ENCODE measurements around the gene SNRPD2.

Gene SNRPD2

DNA sequence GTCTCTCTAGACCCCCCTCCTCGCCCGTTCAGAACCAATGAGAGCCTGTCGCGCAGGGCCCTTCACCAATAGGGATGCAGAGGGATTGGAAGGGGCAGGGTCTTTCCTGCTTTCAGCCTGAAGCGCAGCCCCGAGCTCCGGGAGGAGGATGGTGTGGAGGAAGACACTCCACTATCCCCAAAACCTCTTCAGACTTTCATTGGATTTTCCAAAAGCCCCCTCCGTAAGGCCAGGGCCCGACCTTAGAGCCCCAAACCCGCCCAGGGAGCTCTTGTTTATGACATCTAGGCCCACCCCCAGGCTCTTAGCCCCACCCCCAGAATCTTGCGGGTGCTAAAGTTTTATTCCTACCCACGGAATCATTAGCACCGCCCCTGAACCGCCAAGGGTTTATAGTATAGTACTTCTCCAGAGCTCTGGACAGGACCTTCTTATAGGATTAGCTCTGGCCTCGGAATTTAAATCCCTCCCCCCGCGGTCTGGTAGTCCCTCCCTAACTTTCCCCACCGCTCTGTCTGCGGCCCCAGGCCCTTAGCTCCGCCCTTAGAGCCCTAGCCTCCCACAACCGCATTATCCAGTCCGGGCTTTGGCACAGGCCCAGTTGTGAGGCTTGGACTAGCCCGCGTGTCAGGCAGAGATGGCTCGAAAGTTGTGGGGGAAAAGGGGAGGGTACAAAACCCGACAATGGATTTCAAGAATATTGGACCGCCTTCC, 46.0 kb downstream of the SNRPD2 start:
- Histone ChIP-seq H3K9ac (ENCODE audit: low read length) (no peak overlapping the region), H3K9me3 (ENCODE audit: low read length) (no peaks in the 10 kb centered on the region), H3K27ac (ENCODE audit: low read depth, low read length) (no peak overlapping the region)

GRCh38 chr19:45645068-45645630, 46.6 kb downstream of the SNRPD2 start:
- H3K27me3 ChIP-seq (ENCODE audit: control insufficient read depth in 1 of 2, insufficient read depth in 2 of 2, low read length in 2 of 2), result peaks cover 29 to 39% of the 10 kb centered on the region in 2 donors
- H3K4me3 ChIP-seq (ENCODE audit: low read depth in 1 of 2, low read length in 2 of 2), result no peak overlapping the region
- no peaks in the 10 kb centered on the region for H3K9me3 ChIP-seq (ENCODE audit: low read length)
- H3K27ac ChIP-seq (ENCODE audit: low read depth, low read length), result no peak overlapping the region
- H3K4me1 ChIP-seq (ENCODE audit: insufficient read depth, low read length), result peaks cover 15% of the 10 kb centered on the region
- H3K9ac ChIP-seq (ENCODE audit: low read length), result no peak overlapping the region
- no peaks in the 10 kb centered on the region for H3K36me3 ChIP-seq (ENCODE audit: insufficient read depth, low read length)

More for the DNA sequence above, 46.0 kb downstream of the SNRPD2 start:
- peaks cover 28 to 37% of the 10 kb centered on the region in 2 donors for H3K27me3 ChIP-seq (ENCODE audit: control insufficient read depth in 1 of 2, insufficient read depth in 2 of 2, low read length in 2 of 2)
- H3K36me3 ChIP-seq (ENCODE audit: insufficient read depth, low read length), result no peaks in the 10 kb centered on the region
- H3K4me1 ChIP-seq (ENCODE audit: insufficient read depth, low read length), result peaks cover 15% of the 10 kb centered on the region
- no peak overlapping the region for H3K4me3 ChIP-seq (ENCODE audit: low read depth in 1 of 2, low read length in 2 of 2)

DNA sequence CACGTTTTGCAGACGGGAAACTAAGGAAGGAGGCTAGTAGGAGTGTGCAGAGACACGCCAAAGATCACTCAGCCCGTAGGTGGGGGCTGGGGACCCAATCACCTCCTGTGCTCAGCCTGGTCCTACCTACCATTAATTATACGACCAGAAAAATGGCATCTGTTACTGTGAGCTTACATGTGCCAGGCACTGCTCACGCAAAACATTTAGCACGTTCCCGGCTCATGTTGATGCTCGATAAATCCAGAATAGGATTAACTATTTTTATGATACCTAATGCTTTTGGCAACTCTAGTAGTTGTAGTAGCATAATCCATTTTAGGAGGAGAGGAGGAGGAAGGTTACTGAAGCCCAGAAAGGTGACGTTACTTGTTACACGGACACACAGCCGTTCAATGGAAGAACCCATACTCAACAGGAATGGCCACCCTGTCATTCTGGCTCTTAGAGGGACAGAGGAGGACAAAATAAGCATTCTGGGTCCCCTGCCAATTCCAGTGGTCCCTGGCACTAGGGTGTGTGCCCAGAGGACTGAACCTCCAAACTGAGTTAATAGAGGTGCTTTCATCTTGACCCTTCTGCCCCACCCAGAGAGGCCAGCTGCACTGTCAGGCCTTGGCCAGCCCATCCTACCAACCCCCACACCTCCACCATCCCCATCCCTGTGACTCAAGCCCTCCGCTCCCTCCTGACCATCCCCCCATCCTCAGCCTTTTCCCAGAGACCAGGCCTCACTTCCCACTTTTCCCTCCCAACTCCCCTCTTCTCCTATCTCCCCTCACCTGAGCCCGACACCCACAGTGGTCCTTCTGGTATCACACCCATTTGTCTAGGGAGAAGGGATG, 47.6 kb downstream of the SNRPD2 start:
- H3K9ac ChIP-seq (ENCODE audit: low read length), result no peak overlapping the region
- H3K27ac ChIP-seq (ENCODE audit: low read depth, low read length), result no peak overlapping the region
- no peak overlapping the region for H3K4me3 ChIP-seq (ENCODE audit: low read depth in 1 of 2, low read length in 2 of 2)
- H3K27me3 ChIP-seq (ENCODE audit: control insufficient read depth in 1 of 2, insufficient read depth in 2 of 2, low read length in 2 of 2), result peaks cover 29 to 47% of the 10 kb centered on the region in 2 donors
- H3K36me3 ChIP-seq (ENCODE audit: insufficient read depth, low read length), result no peaks in the 10 kb centered on the region
- peaks cover 15% of the 10 kb centered on the region for H3K4me1 ChIP-seq (ENCODE audit: insufficient read depth, low read length)
- no peaks in the 10 kb centered on the region for H3K9me3 ChIP-seq (ENCODE audit: low read length)

- no peak overlapping the region for H3K4me3 ChIP-seq (ENCODE audit: low read depth in 1 of 2, low read length in 2 of 2)
- H3K36me3 ChIP-seq (ENCODE audit: insufficient read depth, low read length), result no peaks in the 10 kb centered on the region
- H3K27ac ChIP-seq (ENCODE audit: low read depth, low read length), result no peak overlapping the region
- H3K27me3 ChIP-seq (ENCODE audit: control insufficient read depth in 1 of 2, insufficient read depth in 2 of 2, low read length in 2 of 2), result peaks cover 29 to 50% of the 10 kb centered on the region in 2 donors
- no peaks in the 10 kb centered on the region for H3K9me3 ChIP-seq (ENCODE audit: low read length)
- H3K4me1 ChIP-seq (ENCODE audit: insufficient read depth, low read length), result peaks cover 15% of the 10 kb centered on the region
- H3K9ac ChIP-seq (ENCODE audit: low read length), result no peak overlapping the region
These were observed 48.5 kb downstream of the SNRPD2 start for GRCh38 chr19:45643024-45643926.

DNA sequence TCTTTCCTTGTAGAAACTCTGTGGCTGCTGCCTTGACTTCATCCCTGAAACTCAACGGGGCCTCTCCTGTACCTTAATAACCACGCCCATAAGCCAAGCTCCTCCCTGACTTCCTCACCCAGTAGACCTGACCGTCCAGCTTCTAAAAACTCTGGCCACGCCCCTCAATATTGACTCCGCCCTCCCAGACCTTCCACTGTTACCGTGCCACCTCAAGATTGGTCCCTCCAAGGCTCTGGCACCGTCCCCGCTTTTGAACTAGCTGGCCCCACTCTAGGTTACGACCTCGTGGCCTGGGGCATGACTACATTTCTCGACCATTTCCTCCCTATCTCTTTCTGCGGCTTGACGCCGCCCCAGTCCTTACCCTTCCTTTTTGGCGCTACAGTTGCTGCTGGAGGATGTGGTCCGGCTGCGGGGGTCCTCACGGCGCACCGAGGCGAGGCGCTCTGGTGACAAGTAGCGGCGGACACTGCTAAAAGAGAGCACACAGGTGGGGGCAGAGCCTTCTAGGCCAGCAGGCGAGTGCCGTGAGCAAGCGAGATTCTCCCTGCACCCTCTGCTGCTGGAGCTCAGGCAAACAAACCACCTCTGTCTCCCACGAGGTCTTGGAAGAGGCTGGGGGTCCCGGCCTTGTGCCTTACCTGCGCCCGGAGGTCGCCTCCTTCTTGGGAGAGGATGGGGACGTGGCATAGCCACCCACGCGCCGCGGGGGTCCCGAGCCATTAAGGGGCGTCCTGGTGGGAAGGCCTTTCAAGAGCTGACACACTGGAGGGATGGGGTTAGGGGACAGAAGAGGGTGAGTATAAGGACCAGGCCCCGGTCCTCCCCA, 50.3 kb downstream of the SNRPD2 start:
- peaks cover 27 to 50% of the 10 kb centered on the region in 2 donors for H3K27me3 ChIP-seq (ENCODE audit: control insufficient read depth in 1 of 2, insufficient read depth in 2 of 2, low read length in 2 of 2)

DNA sequence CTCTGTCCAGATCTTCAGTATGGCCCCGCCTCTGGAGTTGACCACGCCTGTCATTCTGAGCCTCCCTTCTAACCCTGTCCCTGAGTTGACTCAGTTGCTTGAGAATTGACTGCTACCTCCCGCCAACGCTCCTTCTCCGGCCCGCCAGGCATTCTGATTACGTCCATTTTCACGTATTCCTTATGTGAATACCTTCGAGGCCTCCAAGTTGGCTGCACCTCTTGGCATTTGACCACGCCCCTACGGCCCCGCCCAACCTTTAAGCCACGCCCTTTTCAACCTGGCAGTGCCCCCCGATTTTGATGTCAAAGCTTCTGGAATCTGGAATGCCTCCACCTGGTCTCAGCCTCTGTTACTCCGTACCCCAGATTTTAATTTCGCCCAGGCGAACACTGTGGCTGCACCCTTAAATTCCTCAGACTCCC, 50.9 kb downstream of the SNRPD2 start:
- H3K4me3 ChIP-seq (ENCODE audit: low read depth in 1 of 2, low read length in 2 of 2), result no peak overlapping the region
- H3K27ac ChIP-seq (ENCODE audit: low read depth, low read length), result no peak overlapping the region
- H3K9me3 ChIP-seq (ENCODE audit: low read length), result no peaks in the 10 kb centered on the region
- H3K9ac ChIP-seq (ENCODE audit: low read length), result no peak overlapping the region
- peaks cover 21 to 46% of the 10 kb centered on the region in 2 donors for H3K27me3 ChIP-seq (ENCODE audit: control insufficient read depth in 1 of 2, insufficient read depth in 2 of 2, low read length in 2 of 2)
- H3K36me3 ChIP-seq (ENCODE audit: insufficient read depth, low read length), result no peaks in the 10 kb centered on the region
- H3K4me1 ChIP-seq (ENCODE audit: insufficient read depth, low read length), result peaks cover 15% of the 10 kb centered on the region

More for the DNA sequence above, 50.3 kb downstream of the SNRPD2 start:
- Histone ChIP-seq H3K27ac (ENCODE audit: low read depth, low read length) (no peak overlapping the region), H3K9me3 (ENCODE audit: low read length) (no peaks in the 10 kb centered on the region), H3K4me3 (ENCODE audit: low read depth in 1 of 2, low read length in 2 of 2) (peak overlapping the region in 1 of 2 donors; percentile 49), H3K9ac (ENCODE audit: low read length) (no peak overlapping the region), H3K4me1 (ENCODE audit: insufficient read depth, low read length) (peaks cover 15% of the 10 kb centered on the region), H3K36me3 (ENCODE audit: insufficient read depth, low read length) (no peaks in the 10 kb centered on the region)

DNA sequence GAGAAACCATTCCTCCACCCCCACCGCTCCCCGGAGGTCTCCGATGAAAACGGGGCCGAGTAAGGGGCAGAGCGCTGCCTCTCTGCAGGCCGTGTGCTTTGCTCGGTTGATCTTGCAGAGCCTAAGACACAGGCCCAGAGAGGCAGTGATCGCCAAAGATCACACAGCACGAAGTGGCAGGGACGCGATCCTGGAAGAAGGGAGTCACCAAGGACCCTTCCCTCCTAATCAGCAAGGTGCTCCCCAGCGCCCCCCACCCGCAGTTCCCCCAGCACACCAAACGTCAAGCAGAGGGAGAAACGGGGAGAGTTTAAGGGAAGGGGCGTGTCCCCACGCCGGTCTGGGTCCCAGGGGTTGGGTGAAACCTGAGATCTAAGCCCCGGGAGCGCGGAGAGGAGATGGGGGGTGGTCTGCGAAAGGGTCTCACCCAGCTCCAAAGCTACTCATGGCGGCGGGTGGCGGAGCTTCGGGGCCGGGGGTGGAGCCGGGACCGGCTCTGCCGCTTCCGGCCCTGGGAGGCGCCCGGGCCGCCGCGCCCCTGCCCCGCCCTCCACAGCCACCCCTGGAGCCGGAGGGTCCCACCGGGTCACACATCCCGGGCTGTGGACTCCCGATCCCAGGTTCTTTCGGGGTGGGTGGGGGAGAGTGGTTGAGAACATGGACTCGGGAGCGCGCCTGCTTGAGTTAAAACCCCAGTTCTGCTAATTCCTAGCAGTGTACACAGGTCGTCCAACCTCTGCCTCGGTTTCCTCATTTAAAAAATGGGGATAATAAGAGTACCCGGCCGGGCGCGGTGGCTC, 52.6 kb downstream of the SNRPD2 start, which contains the start of gene EML2:
EML2 (minus strand) TSS at position 468 of the 800 bp plus-strand sequence; CDS start at position 447, 21 bp downstream.
- no peak within 1 kb of the TSS for H3K27ac ChIP-seq (ENCODE audit: low read depth, low read length)

GRCh38 chr19:45637890-45638667, 53.7 kb downstream of the SNRPD2 start:
- no peak overlapping the region for H3K27ac ChIP-seq (ENCODE audit: low read depth, low read length)
- peaks cover 10% of the 10 kb centered on the region for H3K4me1 ChIP-seq (ENCODE audit: insufficient read depth, low read length)
- H3K9ac ChIP-seq (ENCODE audit: low read length), result no peak overlapping the region
- H3K9me3 ChIP-seq (ENCODE audit: low read length), result no peaks in the 10 kb centered on the region
- no peaks in the 10 kb centered on the region for H3K36me3 ChIP-seq (ENCODE audit: insufficient read depth, low read length)
- no peak overlapping the region for H3K4me3 ChIP-seq (ENCODE audit: low read depth in 1 of 2, low read length in 2 of 2)
- H3K27me3 ChIP-seq (ENCODE audit: control insufficient read depth in 1 of 2, insufficient read depth in 2 of 2, low read length in 2 of 2), result peaks cover 7 to 29% of the 10 kb centered on the region in 2 donors

More for the DNA sequence above, 52.6 kb downstream of the SNRPD2 start, which contains the start of gene EML2:
- no peaks in the 10 kb centered on the region for H3K36me3 ChIP-seq (ENCODE audit: insufficient read depth, low read length)
- peaks cover 15% of the 10 kb centered on the region for H3K4me1 ChIP-seq (ENCODE audit: insufficient read depth, low read length)
- peak within 1 kb of the TSS; percentile 61 for H3K9ac ChIP-seq (ENCODE audit: low read length)
- peak within 1 kb of the TSS; percentile 69 to 77 for H3K4me3 ChIP-seq (ENCODE audit: low read depth in 1 of 2, low read length in 2 of 2)
- H3K9me3 ChIP-seq (ENCODE audit: low read length), result no peaks in the 10 kb centered on the region
- peaks cover 7 to 31% of the 10 kb centered on the region in 2 donors for H3K27me3 ChIP-seq (ENCODE audit: control insufficient read depth in 1 of 2, insufficient read depth in 2 of 2, low read length in 2 of 2)
